Liver (tissue), 3 donors: ENCODE measurements around the gene TRMT61A.

Experiments used
- GABPA ChIP-seq, 2 donors: IDR thresholded peaks in 1 of 2; conservative IDR thresholded peaks in 1 of 2; 2 replicates each; pipeline ENCODE4 v1.6.1; 2016; ENCODE audit warnings: antibody characterized with exemption in 2 of 2, mild to moderate bottlenecking in 1 of 2, moderate library complexity in 1 of 2
- HNF4G ChIP-seq: IDR thresholded peaks from 2 replicates; pipeline ENCODE4 v1.6.1; 2016; ENCODE audit warnings: antibody characterized with exemption
- JUND ChIP-seq, 2 donors: IDR thresholded peaks; 2 replicates each; pipeline ENCODE4 v1.6.1; 2016; ENCODE audit warnings: antibody characterized with exemption in 2 of 2
- MAX ChIP-seq: IDR thresholded peaks from 2 replicates; pipeline ENCODE4 v1.6.1; 2016; ENCODE audit warnings: antibody characterized with exemption
- RAD21 ChIP-seq, 2 donors: IDR thresholded peaks; 2 replicates each; pipeline ENCODE4 v1.6.1; 2016; ENCODE audit warnings: antibody characterized with exemption in 2 of 2, mild to moderate bottlenecking in 2 of 2
- RXRA ChIP-seq, 2 donors: IDR thresholded peaks; 2 replicates each; pipeline ENCODE4 v1.6.1; 2017 to 2018; ENCODE audit warnings: antibody characterized with exemption in 2 of 2, mild to moderate bottlenecking in 1 of 2
- SP1 ChIP-seq: IDR thresholded peaks from 2 replicates; pipeline ENCODE4 v1.6.1; 2018; ENCODE audit warnings: antibody characterized with exemption, mild to moderate bottlenecking
- TAF1 ChIP-seq: conservative IDR thresholded peaks from 2 replicates; pipeline ENCODE4 v1.6.1; 2016; ENCODE audit warnings: antibody characterized with exemption, mild to moderate bottlenecking
- YY1 ChIP-seq: IDR thresholded peaks from 2 replicates; pipeline ENCODE4 v1.6.1; 2016; ENCODE audit warnings: antibody characterized with exemption, mild to moderate bottlenecking
- ZBTB33 ChIP-seq: IDR thresholded peaks from 2 replicates; pipeline ENCODE4 v1.6.1; 2016; ENCODE audit warnings: antibody characterized with exemption
- TF ChIP-seq, protein P1 (sequence below): fragments of 150-350 bp; IDR thresholded peaks from 2 replicates; pipeline ENCODE4 v1.5.1; 2017; ENCODE audit warnings: improper control_type of control experiment, low read depth, low read length; ENCODE audit not compliant: missing input control
- donor health status: healthy.
- donor health status: healthy.

GRCh38 chr14:103552011-103552845, 23.2 kb downstream of the TRMT61A start:
- TF ChIP-seq, protein P1, sequence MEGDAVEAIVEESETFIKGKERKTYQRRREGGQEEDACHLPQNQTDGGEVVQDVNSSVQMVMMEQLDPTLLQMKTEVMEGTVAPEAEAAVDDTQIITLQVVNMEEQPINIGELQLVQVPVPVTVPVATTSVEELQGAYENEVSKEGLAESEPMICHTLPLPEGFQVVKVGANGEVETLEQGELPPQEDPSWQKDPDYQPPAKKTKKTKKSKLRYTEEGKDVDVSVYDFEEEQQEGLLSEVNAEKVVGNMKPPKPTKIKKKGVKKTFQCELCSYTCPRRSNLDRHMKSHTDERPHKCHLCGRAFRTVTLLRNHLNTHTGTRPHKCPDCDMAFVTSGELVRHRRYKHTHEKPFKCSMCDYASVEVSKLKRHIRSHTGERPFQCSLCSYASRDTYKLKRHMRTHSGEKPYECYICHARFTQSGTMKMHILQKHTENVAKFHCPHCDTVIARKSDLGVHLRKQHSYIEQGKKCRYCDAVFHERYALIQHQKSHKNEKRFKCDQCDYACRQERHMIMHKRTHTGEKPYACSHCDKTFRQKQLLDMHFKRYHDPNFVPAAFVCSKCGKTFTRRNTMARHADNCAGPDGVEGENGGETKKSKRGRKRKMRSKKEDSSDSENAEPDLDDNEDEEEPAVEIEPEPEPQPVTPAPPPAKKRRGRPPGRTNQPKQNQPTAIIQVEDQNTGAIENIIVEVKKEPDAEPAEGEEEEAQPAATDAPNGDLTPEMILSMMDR, result no peak
- TF ChIP-seq ZBTB33, result no peak
- no peak for TF ChIP-seq RXRA (IDR thresholded peaks at IDR 0.05)
- no peak for TF ChIP-seq YY1
- no peak for TF ChIP-seq JUND (IDR thresholded peaks at IDR 0.05)
- no peak for TF ChIP-seq RAD21 (IDR thresholded peaks at IDR 0.05)
- TF ChIP-seq SP1, result no peak
- no peak for TF ChIP-seq GABPA (IDR thresholded peaks at IDR 0.05 in 1 of 2, conservative IDR thresholded peaks at IDR 0.05 in 1 of 2)
- no peak for TF ChIP-seq MAX
- TF ChIP-seq HNF4G, result no peak
- TF ChIP-seq TAF1, result no peak
